Measurements from ENCODE around the gene TJP1. TPM values are rescaled to one million over a fixed set of nuclear protein-coding genes. Genes with fewer than 3 reads are reported as not detected.

TJP1 gene
- polyA plus RNA-seq, 1 donor (not counting 4 experiments of a cell fraction or from before 2014, with no cell fraction given) = 54.7 TPM

- Histone ChIP-seq H3K4me2 (ENCODE audit: control insufficient read depth, extremely low read depth, insufficient read depth, low read depth, low read length) (no peak overlapping the region), H4K20me1 (ENCODE audit: control insufficient read depth, extremely low read depth, insufficient read depth, low read length) (no peaks in the 10 kb centered on the region), H3K79me2 (ENCODE audit: control insufficient read depth, insufficient read depth, low read length) (no peaks in the 10 kb centered on the region), H3K4me3 (ENCODE audit: control insufficient read depth in 2 of 3, extremely low read depth in 1 of 3, insufficient read depth in 2 of 3, low read depth in 1 of 3, low read length in 3 of 3) (no peak overlapping the region), H3K27ac (ENCODE audit: control insufficient read depth, insufficient read depth, low read length) (no peak overlapping the region), H3K27me3 (ENCODE audit: control insufficient read depth, extremely low read depth, insufficient read depth, low read length) (no peaks in the 10 kb centered on the region), H3K9me1 (ENCODE audit: control insufficient read depth, extremely low read depth, insufficient read depth, low read length) (no peaks in the 10 kb centered on the region), H3K9me3 (ENCODE audit: control insufficient read depth, low read depth, low read length) (peaks cover 1% of the 10 kb centered on the region), H3K9ac (ENCODE audit: control insufficient read depth, extremely low read depth, insufficient read depth, low read length) (no peak overlapping the region), H3K4me1 (ENCODE audit: control insufficient read depth, extremely low read depth, insufficient read depth, low read length) (no peaks in the 10 kb centered on the region), H3K36me3 (ENCODE audit: control insufficient read depth in 2 of 2, extremely low read depth in 1 of 2, insufficient read depth in 2 of 2, low read length in 2 of 2) (peaks cover 25 to 32% of the 10 kb centered on the region in 2 experiments), H2AFZ (ENCODE audit: control insufficient read depth, low read length) (no peak overlapping the region)
- DNase-seq (ENCODE audit: low read depth, low spot score) (no peak), FAIRE-seq (no peak)
- dilution Hi-C loops (cut with MboI; ENCODE audit: extremely low pct_ligation_motif_present, low sequenced_read_pairs) = no loop called here
- TF ChIP-seq, protein P1, sequence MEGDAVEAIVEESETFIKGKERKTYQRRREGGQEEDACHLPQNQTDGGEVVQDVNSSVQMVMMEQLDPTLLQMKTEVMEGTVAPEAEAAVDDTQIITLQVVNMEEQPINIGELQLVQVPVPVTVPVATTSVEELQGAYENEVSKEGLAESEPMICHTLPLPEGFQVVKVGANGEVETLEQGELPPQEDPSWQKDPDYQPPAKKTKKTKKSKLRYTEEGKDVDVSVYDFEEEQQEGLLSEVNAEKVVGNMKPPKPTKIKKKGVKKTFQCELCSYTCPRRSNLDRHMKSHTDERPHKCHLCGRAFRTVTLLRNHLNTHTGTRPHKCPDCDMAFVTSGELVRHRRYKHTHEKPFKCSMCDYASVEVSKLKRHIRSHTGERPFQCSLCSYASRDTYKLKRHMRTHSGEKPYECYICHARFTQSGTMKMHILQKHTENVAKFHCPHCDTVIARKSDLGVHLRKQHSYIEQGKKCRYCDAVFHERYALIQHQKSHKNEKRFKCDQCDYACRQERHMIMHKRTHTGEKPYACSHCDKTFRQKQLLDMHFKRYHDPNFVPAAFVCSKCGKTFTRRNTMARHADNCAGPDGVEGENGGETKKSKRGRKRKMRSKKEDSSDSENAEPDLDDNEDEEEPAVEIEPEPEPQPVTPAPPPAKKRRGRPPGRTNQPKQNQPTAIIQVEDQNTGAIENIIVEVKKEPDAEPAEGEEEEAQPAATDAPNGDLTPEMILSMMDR (optimal IDR thresholded peaks at IDR 0.05 in 1 of 3, IDR thresholded peaks at IDR 0.05 in 1 of 3, conservative IDR thresholded peaks at IDR 0.05 in 1 of 3; ENCODE audit: extremely low read depth in 1 of 3, insufficient read depth in 2 of 3, low read length in 3 of 3) = no peak
- TF ChIP-seq EZH2 (IDR thresholded peaks at IDR 0.05; ENCODE audit: low read length) = no peak
Observed at GRCh38 chr15:29726553-29726952, 95.7 kb downstream of the TJP1 start.

GRCh38 chr15:29724026-29724425 is 98.2 kb downstream of the TJP1 start:
- dilution Hi-C loops (cut with MboI; ENCODE audit: extremely low pct_ligation_motif_present, low sequenced_read_pairs) = no loop called here
- peaks cover 39 to 42% of the 10 kb centered on the region in 2 experiments for H3K36me3 ChIP-seq (ENCODE audit: control insufficient read depth in 2 of 2, extremely low read depth in 1 of 2, insufficient read depth in 2 of 2, low read length in 2 of 2)
- DNase-seq (ENCODE audit: low read depth, low spot score) (no peak), FAIRE-seq (no peak)
- no peak overlapping the region for H3K4me2 ChIP-seq (ENCODE audit: control insufficient read depth, extremely low read depth, insufficient read depth, low read depth, low read length)
- TF ChIP-seq EZH2 (IDR thresholded peaks at IDR 0.05; ENCODE audit: low read length) = no peak
- H3K9ac ChIP-seq (ENCODE audit: control insufficient read depth, extremely low read depth, insufficient read depth, low read length) = no peak overlapping the region
- H4K20me1 ChIP-seq (ENCODE audit: control insufficient read depth, extremely low read depth, insufficient read depth, low read length) = no peaks in the 10 kb centered on the region
- no peak overlapping the region for H3K27ac ChIP-seq (ENCODE audit: control insufficient read depth, insufficient read depth, low read length)
- H3K4me3 ChIP-seq (ENCODE audit: control insufficient read depth in 2 of 3, extremely low read depth in 1 of 3, insufficient read depth in 2 of 3, low read depth in 1 of 3, low read length in 3 of 3) = no peak overlapping the region
- peaks cover 1% of the 10 kb centered on the region for H3K9me3 ChIP-seq (ENCODE audit: control insufficient read depth, low read depth, low read length)
- no peaks in the 10 kb centered on the region for H3K79me2 ChIP-seq (ENCODE audit: control insufficient read depth, insufficient read depth, low read length)
- H3K27me3 ChIP-seq (ENCODE audit: control insufficient read depth, extremely low read depth, insufficient read depth, low read length) = no peaks in the 10 kb centered on the region
- no peaks in the 10 kb centered on the region for H3K9me1 ChIP-seq (ENCODE audit: control insufficient read depth, extremely low read depth, insufficient read depth, low read length)
- no peaks in the 10 kb centered on the region for H3K4me1 ChIP-seq (ENCODE audit: control insufficient read depth, extremely low read depth, insufficient read depth, low read length)
- H2AFZ ChIP-seq (ENCODE audit: control insufficient read depth, low read length) = no peak overlapping the region

GRCh38 chr15:29713784-29714183 is 108.5 kb downstream of the TJP1 start:
- DNase-seq (ENCODE audit: low read depth, low spot score) = no peak
- H3K9me3 ChIP-seq (ENCODE audit: control insufficient read depth, low read depth, low read length) = no peaks in the 10 kb centered on the region
- TF ChIP-seq, protein P1 (optimal IDR thresholded peaks at IDR 0.05 in 1 of 3, IDR thresholded peaks at IDR 0.05 in 1 of 3, conservative IDR thresholded peaks at IDR 0.05 in 1 of 3; ENCODE audit: extremely low read depth in 1 of 3, insufficient read depth in 2 of 3, low read length in 3 of 3) = no peak
- no peaks in the 10 kb centered on the region for H3K4me1 ChIP-seq (ENCODE audit: control insufficient read depth, extremely low read depth, insufficient read depth, low read length)
- no peak overlapping the region for H3K4me3 ChIP-seq (ENCODE audit: control insufficient read depth in 2 of 3, extremely low read depth in 1 of 3, insufficient read depth in 2 of 3, low read depth in 1 of 3, low read length in 3 of 3)
- no peaks in the 10 kb centered on the region for H3K79me2 ChIP-seq (ENCODE audit: control insufficient read depth, insufficient read depth, low read length)
- no peaks in the 10 kb centered on the region for H4K20me1 ChIP-seq (ENCODE audit: control insufficient read depth, extremely low read depth, insufficient read depth, low read length)
- FAIRE-seq = no peak
- H3K27me3 ChIP-seq (ENCODE audit: control insufficient read depth, extremely low read depth, insufficient read depth, low read length) = no peaks in the 10 kb centered on the region
- no peak overlapping the region for H3K27ac ChIP-seq (ENCODE audit: control insufficient read depth, insufficient read depth, low read length)
- no peaks in the 10 kb centered on the region for H3K9me1 ChIP-seq (ENCODE audit: control insufficient read depth, extremely low read depth, insufficient read depth, low read length)
- H2AFZ ChIP-seq (ENCODE audit: control insufficient read depth, low read length) = no peak overlapping the region
- H3K36me3 ChIP-seq (ENCODE audit: control insufficient read depth in 2 of 2, extremely low read depth in 1 of 2, insufficient read depth in 2 of 2, low read length in 2 of 2) = peaks cover 26 to 42% of the 10 kb centered on the region in 2 experiments
- H3K9ac ChIP-seq (ENCODE audit: control insufficient read depth, extremely low read depth, insufficient read depth, low read length) = no peak overlapping the region
- H3K4me2 ChIP-seq (ENCODE audit: control insufficient read depth, extremely low read depth, insufficient read depth, low read depth, low read length) = no peak overlapping the region
- dilution Hi-C loops (cut with MboI; ENCODE audit: extremely low pct_ligation_motif_present, low sequenced_read_pairs) = no loop called here
